ENCODE measurements around the gene UBN1.

UBN1 gene

GRCh38 chr16:4850211-4850610 is 2.9 kb downstream of the UBN1 start:
- no peak for TF ChIP-seq CTCF (IDR thresholded peaks at IDR 0.05; ENCODE audit: low read depth, low read length)
- no peak overlapping the region for H3K4me3 ChIP-seq (ENCODE audit: low read depth, low read length)

- H3K4me3 ChIP-seq (ENCODE audit: low read depth, low read length): no peak overlapping the region
- TF ChIP-seq CTCF (IDR thresholded peaks at IDR 0.05; ENCODE audit: low read depth, low read length): no peak
Measured at GRCh38 chr16:4852221-4852872, 5.1 kb downstream of the UBN1 start.

- no peak for TF ChIP-seq CTCF (IDR thresholded peaks at IDR 0.05; ENCODE audit: low read depth, low read length)
- no peak overlapping the region for H3K4me3 ChIP-seq (ENCODE audit: low read depth, low read length)
Measured at GRCh38 chr16:4855371-4855770, 8.1 kb downstream of the UBN1 start.

GRCh38 chr16:4855804-4856203 is 8.5 kb downstream of the UBN1 start:
- no peak for TF ChIP-seq CTCF (IDR thresholded peaks at IDR 0.05; ENCODE audit: low read depth, low read length)
- H3K4me3 ChIP-seq (ENCODE audit: low read depth, low read length): no peak overlapping the region

- TF ChIP-seq CTCF (IDR thresholded peaks at IDR 0.05; ENCODE audit: low read depth, low read length): no peak
Measured at GRCh38 chr16:4859190-4859899, 12.1 kb downstream of the UBN1 start.

GRCh38 chr16:4859900-4860255 is 12.6 kb downstream of the UBN1 start:
- no peak for TF ChIP-seq CTCF (IDR thresholded peaks at IDR 0.05; ENCODE audit: low read depth, low read length)
- no peak overlapping the region for H3K4me3 ChIP-seq (ENCODE audit: low read depth, low read length)

More at GRCh38 chr16:4859190-4859899, 12.1 kb downstream of the UBN1 start:
- H3K4me3 ChIP-seq (ENCODE audit: low read depth, low read length): no peak overlapping the region

GRCh38 chr16:4860727-4861342 is 13.6 kb downstream of the UBN1 start:
- TF ChIP-seq CTCF (IDR thresholded peaks at IDR 0.05; ENCODE audit: low read depth, low read length): no peak
- no peak overlapping the region for H3K4me3 ChIP-seq (ENCODE audit: low read depth, low read length)

Measured in WI38 (cell line).